Umbilical cord (tissue), 2 donors: ENCODE data around the gene CIAO2A. TPM values are rescaled to one million over a fixed set of nuclear protein-coding genes. Genes with fewer than 3 reads are reported as not detected.
A peak's percentile ranks its signal among the peaks of the same experiment; 100 is the strongest.
"Not testable (repeated sequence)": the region's sequence is repeated elsewhere in the genome, so short reads cannot be mapped to it uniquely, and the experiment has no call there.

ENCODE experiments used
- DNase-seq: peaks from one replicate; pipeline ENCODE4 v3.0.0-alpha.2; 2015; ENCODE audit warnings: low spot score
- total RNA-seq: library from RNA; depleted of rRNA; stranded (reverse); fragments of >200 nt; gene quantifications from one replicate; pipeline ENCODE4 v1.2.3, GENCODE V29; 2014; ENCODE audit warnings: low replicate concordance; ENCODE audit not compliant: insufficient read depth

The CIAO2A gene
- total RNA-seq, 1 donor from 2014 or later: 42.4 TPM

DNA sequence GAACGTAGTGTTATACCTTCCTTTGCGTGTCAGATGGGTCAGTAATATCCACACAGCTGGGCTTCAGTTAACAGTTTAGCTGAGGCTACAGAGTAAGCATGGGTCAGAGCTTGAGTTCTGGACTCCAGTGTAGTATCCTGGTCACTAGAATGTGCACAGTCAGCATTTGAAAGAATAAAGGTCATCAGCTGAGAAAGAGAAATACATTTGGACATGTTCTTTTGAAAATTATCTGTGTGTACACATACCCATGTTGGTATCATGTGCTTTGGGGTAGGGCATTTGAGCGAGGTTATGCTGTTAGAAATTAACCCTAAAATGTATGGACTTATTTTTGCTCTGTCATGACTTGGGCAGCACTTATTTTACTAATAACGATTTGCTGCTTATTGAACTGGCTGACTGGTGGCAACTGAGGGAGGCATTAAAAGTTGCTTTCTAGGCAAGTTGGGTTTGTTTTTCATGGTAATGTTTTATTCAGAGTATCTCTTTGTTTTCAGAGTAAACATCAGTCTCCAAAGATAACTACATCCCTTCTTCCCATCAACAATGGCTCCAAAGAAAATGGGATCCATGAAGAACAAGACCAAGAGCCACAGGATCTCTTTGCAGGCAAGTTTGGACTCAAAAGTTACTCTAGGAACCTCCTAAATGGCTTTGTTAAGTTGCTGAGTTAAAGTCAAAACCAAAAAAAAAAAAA is 18.6 kb upstream of the CIAO2A start:
- no peak for DNase-seq

DNA sequence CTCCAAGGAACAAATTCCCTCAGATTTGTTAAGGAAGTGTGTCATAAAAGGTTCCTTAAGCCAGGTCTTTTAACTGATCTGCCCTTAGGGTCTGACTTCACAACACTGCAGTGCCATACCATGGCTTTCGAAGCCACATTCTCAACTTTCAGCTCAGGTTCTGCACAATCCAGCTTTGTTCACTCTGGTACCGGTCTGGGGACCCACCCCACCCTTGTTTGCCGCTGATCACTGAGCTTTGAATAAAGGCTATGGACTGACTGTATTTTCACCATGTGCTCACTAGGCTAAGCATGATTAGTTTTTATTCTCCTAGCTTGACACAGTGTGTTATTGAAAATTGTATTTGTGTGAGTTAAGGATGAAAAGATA is 18.0 kb upstream of the CIAO2A start:
- DNase-seq: no peak

DNA sequence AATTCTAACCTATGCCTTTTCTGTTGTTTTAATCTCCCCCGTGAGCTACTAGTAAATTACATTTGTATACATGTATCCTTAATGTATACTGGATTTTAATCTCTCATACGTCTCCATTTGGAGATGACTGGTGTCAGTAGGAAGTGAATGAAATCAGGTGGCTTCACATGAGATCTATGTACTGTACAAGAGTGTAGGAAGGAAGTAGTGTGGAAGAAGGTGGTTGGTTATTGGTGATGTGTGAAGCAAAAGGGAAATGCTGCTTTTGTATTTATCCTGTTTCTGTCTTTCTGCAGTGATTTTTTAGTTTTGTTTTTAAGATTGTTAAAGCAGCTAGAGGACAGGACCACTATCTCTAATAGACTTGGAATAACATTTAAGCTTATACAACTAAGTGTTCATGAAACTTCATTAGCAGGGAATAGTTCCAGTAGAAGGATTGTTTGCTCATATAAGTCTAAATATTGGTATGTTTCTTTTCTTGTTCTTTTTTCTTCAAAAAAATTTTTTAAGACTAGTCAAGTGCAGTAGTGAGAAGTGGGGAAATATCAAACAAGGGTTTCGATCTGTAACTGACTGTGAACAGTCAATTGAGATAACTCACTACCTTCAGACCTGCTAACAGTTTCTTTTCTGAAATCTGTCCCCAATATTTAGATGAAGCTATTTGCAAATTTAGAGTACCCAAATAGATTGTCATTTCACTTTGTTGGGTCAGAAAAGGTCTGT is 17.5 kb upstream of the CIAO2A start:
- no peak for DNase-seq

DNA sequence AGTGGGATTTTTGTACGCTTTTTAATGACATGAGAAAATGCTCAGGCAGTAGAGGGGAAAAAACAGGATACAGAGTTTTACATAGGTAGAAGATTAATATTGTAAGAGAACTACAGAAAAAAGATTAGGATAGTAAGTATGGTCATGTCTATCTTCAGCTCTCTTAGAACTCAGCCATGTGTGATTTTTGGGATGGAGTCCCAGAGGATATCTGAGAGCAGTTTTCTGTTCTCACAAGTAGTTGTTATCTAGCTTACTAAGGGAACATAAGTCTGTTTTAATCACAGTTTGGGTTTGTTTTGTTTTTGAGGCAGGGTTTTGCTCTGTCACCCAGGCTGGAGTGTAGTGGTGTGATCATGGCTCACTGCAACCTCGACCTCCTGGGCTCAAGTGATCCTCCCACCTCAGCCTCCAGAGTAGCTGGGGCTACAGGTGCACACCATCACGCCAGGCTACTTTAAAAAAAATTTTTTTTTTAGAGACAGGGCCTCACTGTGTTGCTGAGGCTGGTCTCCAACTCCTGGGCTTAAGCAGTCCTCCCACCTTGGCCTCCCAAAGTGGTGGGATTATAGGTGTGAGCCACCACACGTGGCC is 16.6 kb upstream of the CIAO2A start:
- DNase-seq: not testable (repeated sequence)

DNA sequence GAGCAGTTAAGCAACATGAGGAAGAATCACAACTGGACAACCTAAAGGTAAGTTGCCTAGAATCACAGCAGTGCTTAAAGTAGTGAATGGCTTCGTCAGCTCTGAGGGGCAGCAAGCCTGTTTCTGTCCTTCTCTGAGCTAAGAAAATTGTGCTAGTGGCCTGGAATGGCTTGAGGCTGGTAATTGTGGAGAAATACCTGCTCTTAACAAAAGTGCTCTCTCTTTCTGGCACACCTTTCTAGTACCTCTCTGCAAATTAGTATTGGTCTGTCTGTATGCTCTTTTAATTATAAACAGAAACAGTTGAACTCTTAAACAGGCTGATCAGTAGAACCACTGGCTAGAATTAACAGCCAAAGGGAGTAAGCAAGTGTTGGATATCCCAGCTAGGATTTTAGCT is 13.7 kb upstream of the CIAO2A start:
- DNase-seq: no peak

DNA sequence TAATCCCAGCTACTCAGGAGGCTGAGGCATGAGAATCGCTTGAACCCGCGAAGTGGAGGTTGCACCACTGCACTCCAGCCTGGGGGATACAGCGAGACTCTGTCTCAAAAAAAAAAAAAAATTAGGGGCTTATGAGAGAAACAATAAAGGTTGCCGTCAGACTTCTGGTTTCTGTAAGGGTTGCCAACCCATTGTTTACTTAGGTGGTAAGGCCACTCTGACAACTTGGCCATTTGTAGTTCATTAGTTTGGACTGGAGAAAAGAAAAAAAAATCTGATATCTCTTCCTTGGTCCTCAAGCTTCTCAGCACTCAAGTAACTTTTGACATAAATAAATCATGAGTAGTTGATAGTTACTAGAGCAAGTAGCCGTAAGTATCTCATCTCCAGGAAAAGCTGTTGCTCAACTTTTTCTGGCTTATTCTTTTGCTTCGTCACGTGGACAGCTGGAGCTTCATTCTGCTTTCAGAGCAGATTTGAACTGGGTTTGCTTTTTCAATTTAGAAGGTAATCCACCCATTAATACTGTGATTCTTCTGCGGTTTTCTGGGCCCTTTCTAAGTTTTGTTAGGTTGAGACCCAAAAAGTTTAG is 11.6 kb upstream of the CIAO2A start:
- peak; percentile 80 for DNase-seq

DNA sequence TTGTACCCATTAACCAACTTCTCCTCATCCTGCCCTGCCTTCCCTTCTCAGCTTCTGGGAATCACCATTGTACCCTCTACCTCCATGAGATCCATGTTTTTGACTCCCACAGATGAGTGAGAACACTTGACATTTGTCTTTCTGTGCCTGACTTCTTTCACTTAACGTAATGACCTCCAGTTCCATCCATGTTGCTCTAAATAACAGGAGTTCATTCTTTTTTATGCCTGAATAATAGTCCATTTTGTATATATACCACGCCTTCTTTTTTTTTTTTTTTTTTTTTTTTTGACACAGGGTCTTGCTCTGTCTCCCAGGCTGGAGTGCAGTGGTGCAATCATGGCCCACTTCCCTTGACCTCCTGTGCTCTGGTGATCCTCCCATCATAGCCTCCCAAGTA is 8.9 kb upstream of the CIAO2A start:
- DNase-seq: no peak

DNA sequence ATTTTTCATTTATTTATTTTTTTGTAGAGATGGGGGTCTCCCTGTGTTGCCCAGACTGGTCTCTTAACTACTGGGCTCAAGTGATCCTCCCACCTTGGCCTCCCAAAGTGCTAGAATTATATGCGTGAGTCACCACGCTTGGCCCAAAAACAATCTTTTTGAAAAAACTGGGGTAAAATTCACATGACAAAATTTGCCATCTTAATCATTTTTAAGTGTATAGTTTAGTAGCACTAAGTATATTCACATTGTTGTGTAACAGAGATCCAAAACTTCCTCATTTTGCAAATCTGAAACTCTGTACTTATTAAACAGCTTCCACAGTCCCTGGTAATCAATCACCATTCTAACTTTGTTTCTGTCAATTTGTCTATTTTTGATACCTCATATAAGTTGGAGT is 7.3 kb upstream of the CIAO2A start:
- no peak for DNase-seq

DNA sequence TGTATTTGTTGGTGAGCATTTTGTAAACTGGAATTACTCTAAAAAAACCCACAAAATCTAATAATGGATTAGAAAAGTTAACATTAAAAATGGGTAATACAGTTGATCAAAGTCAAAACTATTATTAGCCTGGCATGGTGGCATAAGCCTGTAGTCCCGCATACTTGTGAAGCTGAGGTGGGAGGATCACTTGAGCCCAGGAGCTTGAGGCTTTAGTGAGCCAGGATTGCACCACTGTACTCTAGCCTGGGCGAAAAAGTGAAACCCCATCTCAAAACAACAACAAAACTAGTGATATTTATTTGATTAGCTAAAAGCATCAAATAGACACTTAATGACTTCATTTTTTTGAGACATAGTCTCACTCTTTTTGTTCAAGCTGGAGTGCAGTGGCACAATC is 5.7 kb upstream of the CIAO2A start:
- no peak for DNase-seq

DNA sequence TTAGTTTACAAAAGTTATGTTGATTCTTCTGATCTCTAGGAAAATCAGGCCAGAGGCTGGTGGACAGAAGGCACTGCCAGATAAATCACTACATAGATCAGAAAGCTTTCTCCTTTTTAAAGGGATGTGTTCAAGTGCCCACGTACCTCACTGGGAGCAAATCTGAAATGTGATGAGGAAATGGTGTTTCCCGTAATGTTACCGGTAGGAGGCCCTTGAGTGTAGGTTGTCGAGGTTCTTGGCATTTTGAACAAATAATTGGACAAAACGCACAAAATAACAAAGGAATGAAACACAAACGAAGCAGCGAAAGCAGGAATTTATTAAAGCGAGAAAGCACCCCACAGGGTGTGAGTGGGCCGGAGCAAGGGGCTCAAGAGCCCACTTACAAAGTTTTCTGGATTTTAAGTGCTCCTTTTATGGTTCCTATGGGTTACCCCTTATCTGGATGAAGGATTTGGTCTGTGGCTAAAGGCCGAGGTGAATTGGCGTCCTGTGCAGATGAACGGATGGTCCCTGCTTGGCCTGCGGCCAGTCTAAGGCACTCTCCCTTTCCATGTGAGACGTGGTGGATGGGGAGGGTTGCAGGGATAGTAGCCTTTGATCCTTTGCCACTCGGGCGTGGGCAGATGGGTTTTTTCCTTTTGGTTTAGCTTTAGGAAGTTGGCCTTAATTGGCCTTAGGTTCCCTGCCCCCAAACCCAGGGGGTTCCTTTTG is 3.2 kb upstream of the CIAO2A start:
- peak; percentile 34 for DNase-seq

DNA sequence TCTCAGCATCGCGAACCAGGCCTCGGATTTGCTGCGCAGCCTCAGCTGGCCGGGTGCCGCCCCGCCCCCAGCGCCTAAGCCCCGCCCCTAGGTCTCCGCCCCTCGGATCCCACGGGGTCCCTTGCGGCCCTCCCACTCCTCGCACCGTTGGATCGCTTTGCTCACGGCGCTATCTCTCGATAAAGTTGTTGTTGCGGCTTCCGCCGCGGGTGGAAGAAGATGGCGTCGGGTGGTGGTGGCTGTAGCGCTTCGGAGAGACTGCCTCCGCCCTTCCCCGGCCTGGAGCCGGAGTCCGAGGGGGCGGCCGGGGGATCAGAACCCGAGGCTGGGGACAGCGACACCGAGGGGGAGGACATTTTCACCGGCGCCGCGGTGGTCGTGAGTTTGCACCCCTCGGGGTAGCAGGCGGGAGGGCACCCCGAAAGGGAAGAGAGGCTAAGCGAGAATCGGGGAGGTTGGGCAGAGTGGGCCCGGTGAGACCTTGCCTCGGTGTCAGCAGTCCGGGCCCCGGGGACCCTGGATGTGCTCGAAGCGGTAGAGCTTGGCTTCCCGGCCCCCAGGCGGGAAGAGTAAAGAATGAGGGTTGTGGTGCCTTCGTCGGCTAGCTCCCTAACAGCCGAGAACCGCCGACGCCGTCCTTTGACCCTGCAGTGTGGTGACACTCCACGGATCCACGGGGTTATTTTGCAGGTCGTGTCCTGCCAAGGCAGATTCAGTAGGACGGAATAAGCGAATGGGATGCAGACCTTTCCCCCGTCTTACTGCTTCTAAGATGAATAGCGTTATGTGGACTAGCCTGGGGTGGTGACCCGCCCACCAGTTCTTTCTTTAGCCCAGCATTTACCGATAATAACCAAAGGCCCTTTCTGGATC is 2.4 kb upstream of the CIAO2A start, which contains the start of gene SNX1:
TSS of gene SNX1 (plus strand) at position 188 of the 873 bp plus-strand sequence. CDS start at position 220, 32 bp downstream.
- peak; percentile 98 for DNase-seq

DNA sequence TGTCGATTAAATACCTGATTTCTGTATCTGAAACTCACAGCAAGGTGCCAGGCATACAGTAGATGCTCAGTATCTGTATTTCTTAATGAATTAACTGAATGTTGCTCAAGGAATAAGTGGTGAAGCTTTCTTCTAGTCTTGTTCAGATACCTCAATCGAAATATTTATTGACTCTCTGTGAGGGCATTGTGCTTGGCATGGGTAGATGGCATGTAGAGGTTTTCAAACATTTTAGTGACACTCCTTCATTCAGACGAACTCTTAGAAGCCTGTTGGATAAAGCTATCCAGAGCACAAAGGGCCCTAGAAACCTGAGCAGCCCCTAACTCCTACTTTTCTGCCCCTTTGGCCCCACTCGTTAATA is 1.8 kb upstream of the CIAO2A start:
- no peak for DNase-seq

DNA sequence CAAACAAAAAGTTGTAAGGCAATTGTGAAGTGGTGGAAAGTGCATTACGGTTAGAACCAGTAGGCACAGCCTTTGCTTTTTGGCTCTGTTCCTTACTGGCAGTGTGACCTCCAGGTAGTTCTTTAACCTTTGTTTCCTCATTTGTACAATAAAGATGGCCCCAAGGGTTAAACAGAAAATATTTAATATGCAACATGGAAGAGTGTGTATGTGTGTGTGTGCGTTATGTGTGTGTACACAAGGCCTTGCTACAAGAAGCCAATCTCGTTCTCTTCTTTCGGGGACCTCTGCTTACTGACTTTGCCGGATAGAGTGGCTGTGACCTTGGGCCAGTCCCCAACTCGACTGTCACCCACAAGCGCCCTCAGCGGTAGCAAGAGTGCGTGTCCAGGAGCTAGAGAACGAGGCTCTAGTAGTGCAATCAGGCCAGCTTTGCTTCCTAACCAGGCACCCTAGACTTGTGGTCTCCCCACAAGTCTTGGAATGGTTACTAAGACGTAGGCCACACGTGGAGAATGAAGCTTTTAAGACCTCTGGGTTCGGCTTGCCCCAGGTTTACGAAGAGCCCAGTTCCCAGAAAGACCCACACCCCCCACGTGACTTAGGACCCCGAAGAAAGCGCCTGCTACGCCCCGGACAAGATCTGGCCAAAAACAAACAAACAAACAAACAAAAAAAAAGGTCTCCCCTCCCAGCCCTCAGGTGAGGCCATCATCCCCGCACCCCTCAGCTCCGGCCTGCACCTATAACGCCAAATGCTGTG is 593 bp downstream of the CIAO2A start:
- DNase-seq: peak; percentile 47

DNA sequence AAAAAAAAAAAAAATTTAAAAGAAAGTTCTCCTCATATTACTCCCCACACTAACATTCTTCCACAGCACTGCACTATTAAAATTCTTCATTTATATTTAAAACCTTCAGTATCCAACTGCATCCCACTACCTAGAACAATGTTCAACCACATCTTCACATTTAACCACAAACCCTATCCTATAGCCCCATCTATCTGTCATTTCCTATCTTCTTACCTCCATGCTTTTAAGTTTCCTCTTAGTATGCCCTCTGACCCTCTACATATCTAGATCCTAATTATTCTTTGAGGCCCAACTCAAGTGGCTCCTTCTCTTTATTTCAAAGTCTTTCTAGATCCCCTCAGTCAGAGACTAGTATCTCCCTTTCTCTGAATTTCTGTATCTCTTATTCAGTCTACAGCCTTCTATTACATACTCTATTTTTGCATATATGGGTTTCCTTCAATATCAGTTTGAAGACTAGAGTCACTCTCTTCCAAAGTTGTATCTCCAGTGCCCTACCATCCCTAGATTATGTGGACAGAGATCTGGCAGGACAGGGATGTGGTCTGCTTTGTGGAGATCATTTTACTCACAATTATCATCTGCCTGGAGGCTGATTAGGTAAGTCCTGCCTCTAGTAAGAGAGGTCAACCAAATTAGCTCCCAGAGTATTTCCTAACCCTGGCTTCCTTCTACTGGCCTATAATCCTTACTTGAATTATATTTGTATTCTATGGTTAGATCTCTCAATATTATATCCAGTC is 1.4 kb downstream of the CIAO2A start:
- no peak for DNase-seq

DNA sequence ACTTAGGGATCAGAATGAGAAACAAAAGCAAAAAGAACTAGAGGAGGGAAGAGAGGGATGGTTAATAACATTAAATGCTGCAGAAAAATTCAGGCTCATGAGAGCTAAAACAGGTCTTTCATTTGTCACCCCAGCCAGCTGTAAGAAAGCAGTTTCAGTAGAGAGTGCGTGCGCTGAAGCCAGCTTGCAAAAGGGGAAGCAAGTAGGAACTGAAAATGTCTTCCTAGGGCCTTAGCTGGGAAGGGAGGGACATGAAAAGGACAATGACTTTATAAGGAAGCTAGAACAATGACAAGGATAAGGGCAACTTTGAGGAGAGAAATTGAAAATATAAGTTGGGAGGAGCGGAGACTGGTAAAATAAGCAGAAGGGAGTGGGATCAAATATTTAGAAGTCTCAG is 3.1 kb downstream of the CIAO2A start:
- DNase-seq: peak; percentile 38

DNA sequence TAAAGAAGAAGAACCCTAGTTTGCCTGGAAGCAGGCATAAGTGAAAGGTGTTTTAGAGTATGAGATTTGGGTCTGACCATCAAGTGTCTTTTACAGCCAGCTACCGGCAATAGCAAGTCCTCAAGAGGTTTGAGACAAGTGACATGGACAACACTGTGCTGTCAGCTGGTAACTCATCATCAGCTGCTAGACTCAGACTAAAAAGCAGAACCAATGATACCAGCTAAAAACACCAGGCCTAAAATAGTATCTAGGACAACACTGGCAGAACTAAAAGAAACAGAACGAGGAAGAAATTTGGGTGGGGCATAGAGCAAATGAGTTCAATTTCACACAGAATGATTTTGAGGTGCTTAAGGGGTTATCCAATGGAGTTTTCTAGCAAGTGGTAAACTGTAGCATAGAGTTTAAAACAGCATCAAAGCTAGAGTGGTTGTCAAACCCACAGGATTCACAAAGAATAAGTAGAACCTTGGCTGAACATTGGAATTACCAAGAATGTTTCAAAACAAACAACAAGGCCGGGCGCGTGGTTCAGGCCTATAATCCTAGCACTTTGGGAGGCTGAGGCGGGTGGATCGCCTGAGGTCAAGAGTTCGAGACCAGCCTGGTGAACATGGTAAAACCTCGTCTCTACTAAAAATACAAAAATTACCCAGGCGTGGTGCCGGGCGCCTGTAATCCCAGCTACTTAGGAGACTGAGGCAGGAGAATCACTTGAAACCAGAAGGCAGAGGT is 3.9 kb downstream of the CIAO2A start:
- DNase-seq: peak; percentile 26

DNA sequence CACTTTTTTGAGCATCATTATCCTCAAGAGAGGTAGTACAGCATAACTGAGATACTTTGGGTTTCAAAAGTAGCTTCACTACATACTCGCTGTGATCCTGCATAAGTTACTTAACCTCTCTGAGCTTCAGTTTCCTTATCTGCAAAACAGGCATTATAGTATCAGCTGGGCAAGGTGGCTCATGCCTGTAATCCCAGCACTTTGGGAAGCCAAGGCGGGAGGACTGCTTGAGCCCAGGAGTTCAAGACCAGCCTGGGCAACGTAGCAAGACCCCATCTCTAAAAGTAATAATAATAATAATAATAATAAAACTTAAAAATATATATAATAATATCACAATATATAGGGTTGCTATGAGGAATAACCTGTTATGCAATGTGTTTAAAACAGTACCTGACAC is 10.9 kb downstream of the CIAO2A start:
- DNase-seq: no peak

DNA sequence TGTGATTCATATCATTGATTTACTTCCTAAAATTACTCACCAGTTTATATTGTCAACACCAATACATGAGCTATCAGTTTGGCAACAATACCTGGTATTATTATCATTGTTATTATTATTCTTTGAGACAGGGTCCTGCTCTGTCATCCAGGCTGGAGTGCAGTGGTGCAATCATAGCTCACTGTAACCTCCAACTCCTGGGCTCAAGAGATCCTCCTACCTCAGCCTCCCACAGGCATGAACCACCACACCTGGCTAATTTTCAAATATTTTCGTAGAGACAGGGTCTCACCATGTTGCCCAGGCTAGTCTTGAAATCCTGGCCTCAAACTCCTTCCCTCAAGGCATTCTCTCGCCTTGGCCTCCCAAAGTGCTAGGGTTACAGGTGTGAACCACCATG is 20.1 kb downstream of the CIAO2A start:
- not testable (repeated sequence) for DNase-seq

DNA sequence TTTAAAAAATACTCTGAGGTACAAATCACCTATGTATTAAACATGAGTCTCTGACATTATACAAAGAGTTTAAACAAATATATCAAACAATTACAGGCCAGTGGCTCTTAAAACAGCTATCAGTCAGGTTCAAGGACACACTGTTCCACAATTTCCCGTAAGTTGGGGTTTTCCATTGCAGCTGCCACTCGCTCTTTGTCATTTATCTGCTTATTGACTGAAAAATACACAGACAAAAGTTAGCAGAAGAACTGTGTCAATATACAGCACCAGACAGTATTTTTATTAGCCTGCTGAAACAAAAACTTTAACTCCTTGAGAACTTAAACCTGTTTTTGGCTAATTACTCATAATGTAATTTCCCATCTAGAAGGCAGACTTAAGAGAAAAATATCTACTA is 20.8 kb downstream of the CIAO2A start:
- DNase-seq: no peak
